Stimulated activated naive CD4-positive, alpha-beta T cell treated with Interleukin-2 at 50 U/mL for 16 hours (primary cell): ENCODE data around the gene PDE10A.
"Not testable (repeated sequence)": the region's sequence is repeated elsewhere in the genome, so short reads cannot be mapped to it uniquely, and the experiment has no call there.

Experiments
- DNase-seq: peaks from one replicate; lab custom pipeline; 2025; lab: John Stamatoyannopoulos, UW

PDE10A gene

DNA sequence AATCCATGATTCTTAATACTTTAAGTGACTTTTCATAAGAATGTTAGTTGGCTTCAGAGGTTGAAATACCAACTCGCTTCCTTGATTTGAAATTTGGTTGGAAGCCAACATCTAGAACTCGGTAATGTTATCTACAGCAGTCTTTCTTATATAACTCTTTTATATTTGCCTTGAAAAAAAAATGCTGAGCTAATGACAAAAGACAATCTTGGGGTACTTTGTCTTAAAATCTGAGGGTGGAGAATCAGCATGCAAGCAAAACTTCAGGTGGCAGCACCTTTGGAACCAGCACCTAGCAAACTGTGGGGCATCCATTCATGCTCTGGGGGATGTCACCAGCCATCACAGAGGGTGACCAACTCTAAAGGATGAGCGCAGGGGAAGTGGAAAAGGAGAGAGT, 76.3 kb downstream of the PDE10A start:
- no peak for DNase-seq

GRCh38 chr6:165585060-165585459, 78.0 kb downstream of the PDE10A start:
- no peak for DNase-seq

- DNase-seq, result no peak
Measured at GRCh38 chr6:165584541-165584940, 78.5 kb downstream of the PDE10A start.

GRCh38 chr6:165581678-165582077, 81.4 kb downstream of the PDE10A start:
- no peak for DNase-seq

GRCh38 chr6:165580136-165580535, 82.9 kb downstream of the PDE10A start:
- DNase-seq, result no peak

- DNase-seq, result no peak
Measured at GRCh38 chr6:165579151-165579550, 83.9 kb downstream of the PDE10A start.

DNA sequence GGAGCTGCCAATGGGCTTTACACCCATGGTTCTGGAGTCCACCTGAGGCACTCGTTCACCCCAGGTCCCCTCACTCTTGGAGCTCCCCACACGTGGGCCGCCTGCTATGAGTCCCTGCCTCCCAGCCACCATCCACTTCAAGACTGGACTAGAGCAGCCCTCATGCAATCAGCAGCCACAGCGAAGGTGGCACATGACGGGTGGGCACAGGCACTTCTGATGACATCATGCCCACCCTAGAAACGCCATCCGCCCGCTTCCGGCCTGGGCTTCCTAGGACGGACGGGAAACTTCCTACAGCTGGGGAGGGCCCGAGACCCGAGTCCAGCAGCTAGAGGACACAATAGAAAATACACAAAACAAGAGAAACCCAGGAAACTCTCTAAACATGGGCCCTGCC, 85.5 kb downstream of the PDE10A start:
- no peak for DNase-seq

GRCh38 chr6:165575158-165575549, 87.9 kb downstream of the PDE10A start:
- DNase-seq, result no peak

GRCh38 chr6:165574220-165575157, 88.6 kb downstream of the PDE10A start:
- DNase-seq, result no peak

- DNase-seq, result no peak
Measured at GRCh38 chr6:165573671-165574070, 89.4 kb downstream of the PDE10A start.

DNA sequence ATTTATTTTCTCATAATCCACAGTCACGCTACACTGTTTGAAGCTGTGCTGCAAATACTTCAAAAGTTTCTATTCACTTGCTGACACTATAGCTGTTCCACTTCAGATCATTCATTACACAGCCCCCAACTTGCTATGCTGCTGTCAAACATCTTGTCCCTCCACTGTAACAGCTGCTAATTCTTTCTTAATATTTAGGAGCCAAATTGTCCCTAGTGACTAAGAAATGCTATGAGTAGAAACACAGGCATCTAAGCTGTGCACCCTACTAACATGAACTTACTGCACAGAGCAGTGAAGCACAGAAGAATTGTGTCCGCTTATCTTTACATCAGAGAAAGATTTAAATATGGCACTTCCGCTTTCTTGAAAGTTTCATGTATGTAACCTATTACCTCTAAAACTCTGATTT, 91.3 kb downstream of the PDE10A start:
- DNase-seq, result no peak

- no peak for DNase-seq
Measured at GRCh38 chr6:165571068-165571682, 91.9 kb downstream of the PDE10A start.

DNA sequence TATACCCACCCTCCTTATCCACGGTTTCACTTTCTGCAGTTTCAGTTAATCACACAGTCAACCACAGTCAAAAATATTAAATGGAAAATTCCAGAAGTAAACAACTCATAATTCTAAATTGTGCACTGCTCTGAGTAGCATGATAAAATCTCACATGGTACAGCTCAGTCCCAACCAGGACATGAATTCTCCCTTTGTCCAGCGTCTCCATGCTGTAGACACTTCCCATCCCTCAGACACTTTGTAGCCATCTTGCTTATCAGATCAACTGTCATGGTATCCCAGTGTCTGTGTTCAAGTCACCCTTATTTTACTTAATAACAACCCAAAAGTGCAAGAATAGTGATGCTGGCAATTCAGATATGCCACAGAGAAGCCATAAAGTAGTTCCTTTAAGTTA, 94.7 kb downstream of the PDE10A start:
- DNase-seq, result no peak

DNA sequence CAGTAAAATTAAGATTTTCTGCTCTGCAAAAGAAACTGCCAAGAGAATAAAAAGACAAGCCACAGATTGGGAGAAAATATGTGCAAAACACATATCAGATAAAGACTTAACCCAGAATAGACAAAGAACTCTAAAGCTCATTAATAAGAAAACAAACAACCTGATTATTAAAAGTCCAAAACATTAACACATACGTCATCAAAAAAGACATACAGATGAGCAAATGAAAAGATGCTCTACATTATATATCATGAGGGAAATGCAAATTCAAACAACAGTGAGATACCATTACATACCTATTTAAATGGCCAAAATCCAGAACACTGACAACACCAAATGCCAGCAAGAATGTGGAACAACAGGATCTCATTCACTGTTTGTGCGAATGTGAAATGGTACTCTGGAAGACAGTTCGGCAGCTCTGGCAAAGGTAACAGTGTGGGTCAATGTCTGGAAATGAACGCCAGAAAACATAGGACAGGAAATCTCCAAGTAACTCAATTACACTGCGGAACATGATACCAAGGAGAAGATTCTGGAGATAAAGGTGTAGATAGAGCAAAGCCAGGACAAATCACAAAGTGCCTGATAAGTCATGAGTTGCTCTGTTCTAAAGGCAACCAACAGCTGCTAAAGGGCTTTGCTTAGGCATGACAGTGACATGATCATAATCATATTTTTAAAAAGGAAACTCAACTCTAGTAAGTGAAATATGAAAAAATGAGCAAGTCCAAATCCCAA, 96.8 kb downstream of the PDE10A start:
- DNase-seq, result no peak

DNA sequence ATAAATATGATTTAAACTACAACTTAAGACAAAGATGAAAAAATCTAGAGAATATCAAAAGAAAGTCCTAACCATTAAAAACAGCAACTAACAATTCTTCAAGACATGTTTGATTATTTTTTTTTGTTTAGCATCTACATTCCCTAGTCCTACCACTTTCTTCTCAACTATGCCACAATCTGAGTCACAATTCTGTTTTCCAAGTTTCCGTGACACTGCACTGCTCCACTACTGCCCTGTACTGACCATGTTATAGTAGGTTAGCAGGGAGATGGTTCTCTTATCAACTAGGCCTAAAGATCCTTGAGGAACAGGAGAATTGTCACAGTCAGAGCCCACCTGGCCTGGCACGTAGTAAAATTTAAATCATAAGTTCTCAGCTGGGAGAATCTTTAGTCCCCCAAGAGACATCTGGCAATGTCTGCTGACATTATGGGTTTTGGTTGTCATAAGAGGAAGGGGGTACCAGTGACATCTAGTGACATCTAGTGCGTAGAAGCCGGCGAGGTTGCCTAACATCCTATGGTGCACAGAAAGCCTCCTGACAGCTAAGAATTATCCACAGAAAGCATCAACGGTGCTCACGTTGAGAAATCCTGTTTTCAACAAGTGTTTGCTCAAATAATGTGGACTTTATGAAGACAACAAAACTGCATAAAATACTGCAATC, 100.5 kb downstream of the PDE10A start:
- DNase-seq, result no peak

GRCh38 chr6:165559632-165560031, 103.4 kb downstream of the PDE10A start:
- no peak for DNase-seq

DNA sequence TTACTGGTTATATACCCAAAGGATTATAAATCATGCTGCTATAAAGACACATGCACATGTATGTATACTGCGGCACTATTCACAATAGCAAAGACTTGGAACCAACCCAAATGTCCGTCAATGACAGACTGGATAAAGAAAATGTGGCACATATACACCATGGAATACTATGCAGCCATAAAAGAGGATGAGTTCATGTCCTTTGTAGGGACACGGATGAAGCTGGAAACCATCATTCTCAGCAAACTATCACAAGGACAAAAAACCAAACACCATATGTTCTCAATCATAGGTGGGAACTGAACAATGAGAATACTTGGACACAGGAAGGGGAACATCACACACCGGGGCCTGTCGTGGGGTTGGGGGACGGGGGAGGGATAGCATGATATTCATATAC, 104.9 kb downstream of the PDE10A start:
- not testable (repeated sequence) for DNase-seq

- DNase-seq, result no peak
Measured at GRCh38 chr6:165557674-165558073, 105.4 kb downstream of the PDE10A start.

DNA sequence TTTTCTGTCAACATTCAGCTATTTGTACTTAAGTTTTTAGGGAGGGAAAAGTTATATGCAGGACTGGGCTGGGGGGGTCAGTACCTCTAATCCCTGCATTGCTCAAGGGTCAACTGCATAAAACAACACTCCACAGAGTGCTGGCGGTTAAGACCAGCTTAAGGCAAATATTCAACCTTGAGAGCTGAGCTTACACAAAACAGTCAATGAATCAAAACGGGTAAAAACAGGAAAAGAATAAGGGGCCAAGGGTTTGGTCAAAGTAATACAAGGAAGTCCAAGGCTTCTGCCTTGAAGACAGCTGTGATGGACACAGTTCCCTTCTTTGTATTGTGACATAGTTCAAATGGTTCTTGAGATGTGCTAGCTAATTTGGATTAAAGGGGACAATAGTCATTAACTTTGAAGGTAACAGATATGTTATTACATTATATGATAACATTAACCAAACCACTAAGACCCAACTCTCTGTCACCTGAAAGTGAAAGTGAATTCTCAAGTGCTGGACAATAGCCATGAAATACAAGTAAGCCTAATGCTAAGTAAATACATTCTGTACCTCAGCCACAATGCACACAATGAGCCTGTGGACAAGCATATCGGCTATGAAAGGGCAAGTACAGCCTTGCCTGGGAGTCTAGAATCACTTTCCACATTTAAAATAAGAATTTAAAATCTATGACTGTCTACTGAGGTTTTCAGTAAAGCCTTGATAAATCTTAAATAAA, 106.8 kb downstream of the PDE10A start:
- DNase-seq, result no peak

- DNase-seq, result not testable (repeated sequence)
Measured at GRCh38 chr6:165554644-165555043, 108.4 kb downstream of the PDE10A start.

DNA sequence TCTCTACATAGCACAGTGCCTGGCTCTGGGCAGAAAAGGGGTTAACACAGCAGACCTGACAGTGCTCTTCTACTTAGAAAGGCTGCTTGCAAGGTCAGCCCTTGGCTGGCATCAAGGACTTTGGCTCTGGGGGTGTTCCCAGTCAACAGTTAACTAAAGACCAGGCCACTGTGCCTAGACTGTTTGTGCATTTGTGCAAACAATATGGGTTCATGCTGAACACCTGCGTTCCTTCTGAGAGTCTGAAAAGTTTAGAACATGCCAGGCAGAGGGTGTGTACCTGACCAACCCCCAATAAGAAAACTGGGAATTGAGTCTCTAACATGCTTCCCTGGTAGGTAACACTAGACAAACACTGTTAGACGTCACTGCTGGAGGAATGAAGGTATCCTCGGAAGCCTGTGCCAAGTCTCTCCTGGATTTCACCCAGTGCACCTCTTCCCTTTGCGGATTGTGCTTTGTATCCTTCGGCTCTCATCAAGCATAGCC, 110.7 kb downstream of the PDE10A start:
- no peak for DNase-seq
